ENCODE data around the gene KMT2C.

KMT2C gene

DNA sequence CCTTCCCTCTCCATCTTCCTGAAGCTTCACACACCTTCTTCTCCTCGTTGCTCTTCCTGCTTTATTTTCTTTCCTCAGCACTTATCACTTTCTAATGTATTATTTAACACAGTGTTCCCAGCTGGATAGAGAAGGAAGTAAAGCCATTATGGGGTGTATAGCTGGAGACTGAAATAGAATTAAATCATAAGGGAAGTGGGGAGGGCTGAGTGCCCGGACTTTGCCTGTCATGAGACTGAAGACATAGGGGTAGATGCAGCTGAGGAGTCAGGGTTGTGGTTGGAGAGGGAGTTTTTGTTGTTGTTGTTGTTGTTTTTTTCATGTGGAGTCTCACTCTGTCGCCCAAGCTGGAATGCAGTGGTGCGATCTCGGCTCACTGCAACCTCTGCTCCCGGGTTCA lies 345.1 kb downstream of the KMT2C start:
- DNase-seq, result no peak

DNA sequence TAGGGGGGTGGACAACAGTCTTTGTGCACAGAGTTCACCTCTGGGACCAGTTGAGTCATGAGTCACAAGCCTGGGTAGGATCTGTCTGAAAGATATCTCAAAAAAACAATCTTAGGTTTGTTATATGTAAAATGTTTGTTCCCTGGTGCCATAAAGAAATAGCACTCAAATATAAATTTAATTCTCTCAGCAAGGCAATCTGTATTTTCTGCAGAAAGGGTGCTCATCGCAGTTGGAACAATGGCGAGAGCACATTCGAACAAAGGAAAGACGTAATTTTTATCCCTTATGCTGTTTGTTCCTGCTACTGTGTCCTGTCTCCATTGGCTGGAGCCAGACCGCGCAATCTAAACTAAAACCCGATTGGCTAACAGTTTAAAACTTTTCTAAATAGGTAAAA lies 346.6 kb downstream of the KMT2C start:
- DNase-seq, result no peak

DNA sequence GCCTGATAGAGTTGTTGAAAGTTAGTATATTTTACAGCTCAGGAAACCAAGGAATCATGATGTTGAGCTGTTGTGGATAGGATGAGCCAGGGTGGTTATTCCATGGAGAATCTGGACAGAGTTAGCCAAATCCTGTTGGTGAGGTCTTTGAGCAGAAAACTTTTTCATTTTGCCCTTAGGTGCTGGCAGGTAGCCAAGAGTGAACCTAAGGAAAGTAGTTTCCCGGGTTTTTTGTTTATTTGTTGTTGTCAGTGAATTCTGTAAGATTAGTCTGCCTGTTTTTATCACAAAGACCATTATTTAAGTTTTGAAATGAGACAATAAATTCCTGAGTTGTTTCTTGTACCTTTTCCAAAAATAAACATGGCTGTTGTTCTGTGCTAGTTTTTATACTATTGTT lies 349.3 kb downstream of the KMT2C start:
- DNase-seq, result no peak

DNA sequence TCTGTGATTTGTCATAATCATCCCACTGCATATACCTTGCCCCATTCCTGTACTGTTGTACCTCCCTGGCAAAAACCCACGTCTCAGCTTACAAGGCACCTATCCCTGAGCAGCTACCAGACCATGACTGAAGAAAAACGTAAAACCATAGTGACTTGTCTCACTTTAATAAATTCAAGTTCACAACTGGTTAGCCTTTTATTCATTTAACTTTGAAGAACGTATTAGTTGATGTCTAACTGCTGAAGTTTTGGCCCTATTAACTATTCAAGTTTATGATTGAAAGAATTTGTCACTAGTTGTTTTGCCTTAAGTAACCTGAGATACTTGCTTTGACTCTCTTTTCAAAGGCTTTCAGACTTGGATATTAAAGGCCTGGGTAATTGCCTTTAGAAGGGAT lies 350.7 kb downstream of the KMT2C start:
- DNase-seq, result no peak

All from stimulated activated naive CD4-positive, alpha-beta T cell treated with Interleukin-2 at 50 U/mL for 16 hours (primary cell).